Left renal cortex interstitium (tissue), 4 donors: ENCODE results near the gene CEND1. TPM values are rescaled to one million over a fixed set of nuclear protein-coding genes. Genes with fewer than 3 reads are reported as not detected.
"Not testable (repeated sequence)": the region's sequence is repeated elsewhere in the genome, so short reads cannot be mapped to it uniquely, and the experiment has no call there.

Source experiments
- DNase-seq, 4 donors: peaks; one replicate each; pipeline ENCODE4 v3.0.0-alpha.2; 2013; ENCODE audit warnings: low read depth in 4 of 4, low spot score in 2 of 4, missing footprints in 1 of 4
- polyA plus RNA-seq, 4 donors: library from polyadenylated mRNA; unstranded; fragments of 120-200 nt; gene quantifications; one replicate each; pipeline ENCODE4 v1.2.1, GENCODE V29; 2013; ENCODE audit not compliant: insufficient read length in 4 of 4

CEND1 gene
- polyA plus RNA-seq, 4 donors, result 0.28 to 1.3 (median 0.99) TPM

DNA sequence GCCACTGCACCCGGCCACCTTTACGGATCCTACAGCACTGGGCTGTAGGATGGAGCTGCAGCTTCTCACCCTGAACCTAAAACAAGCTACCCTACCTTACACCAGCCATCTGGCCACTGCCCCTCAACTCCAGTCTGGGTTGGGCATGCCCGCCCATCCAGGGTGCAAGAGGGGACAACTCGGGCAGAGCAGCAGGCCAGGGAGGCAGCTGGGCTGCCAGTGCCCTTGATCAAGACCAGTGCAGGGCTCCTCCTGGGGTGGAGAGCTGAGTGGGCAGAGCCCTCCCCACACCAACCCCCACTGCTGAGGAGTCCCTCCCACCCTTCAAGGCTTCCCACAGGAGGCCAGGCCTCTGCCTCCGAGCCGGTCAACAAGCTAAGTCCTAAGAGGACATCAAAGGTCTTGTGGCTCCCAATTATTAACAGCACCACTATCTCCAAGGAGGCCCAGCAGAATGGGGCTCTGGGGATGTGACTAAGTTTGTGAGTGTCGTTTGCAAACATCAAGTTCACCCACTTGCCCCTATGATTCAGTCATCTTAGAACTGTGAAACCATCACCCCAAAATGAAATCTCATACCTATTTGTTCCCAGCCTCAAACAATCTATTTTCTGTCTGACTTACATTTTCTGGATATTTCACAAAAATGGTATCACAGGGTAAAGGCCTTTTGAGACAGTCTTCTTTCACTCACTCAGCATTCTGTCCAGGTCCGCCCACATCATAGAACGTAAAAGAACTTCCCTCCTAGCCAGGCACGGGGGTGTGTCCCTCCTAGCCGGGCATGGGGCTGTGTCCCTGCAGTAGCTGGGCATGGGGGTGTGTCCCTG is 23.6 kb downstream of the CEND1 start:
- no peak for DNase-seq

DNA sequence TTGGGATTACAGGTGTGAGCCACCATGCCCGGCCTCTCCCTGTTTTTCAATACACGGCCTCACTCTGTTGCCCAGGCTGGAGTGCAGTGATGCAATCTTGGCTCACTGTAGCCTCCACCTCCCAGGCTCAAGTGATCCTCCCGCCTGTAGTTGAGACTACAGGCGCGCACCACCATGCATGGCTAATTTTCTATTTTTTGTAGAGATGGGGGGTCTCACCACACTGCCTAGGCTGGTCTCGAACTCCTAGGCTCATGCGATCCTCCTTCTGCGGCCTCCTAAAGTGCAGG is 24.1 kb downstream of the CEND1 start:
- DNase-seq, result no peak

DNA sequence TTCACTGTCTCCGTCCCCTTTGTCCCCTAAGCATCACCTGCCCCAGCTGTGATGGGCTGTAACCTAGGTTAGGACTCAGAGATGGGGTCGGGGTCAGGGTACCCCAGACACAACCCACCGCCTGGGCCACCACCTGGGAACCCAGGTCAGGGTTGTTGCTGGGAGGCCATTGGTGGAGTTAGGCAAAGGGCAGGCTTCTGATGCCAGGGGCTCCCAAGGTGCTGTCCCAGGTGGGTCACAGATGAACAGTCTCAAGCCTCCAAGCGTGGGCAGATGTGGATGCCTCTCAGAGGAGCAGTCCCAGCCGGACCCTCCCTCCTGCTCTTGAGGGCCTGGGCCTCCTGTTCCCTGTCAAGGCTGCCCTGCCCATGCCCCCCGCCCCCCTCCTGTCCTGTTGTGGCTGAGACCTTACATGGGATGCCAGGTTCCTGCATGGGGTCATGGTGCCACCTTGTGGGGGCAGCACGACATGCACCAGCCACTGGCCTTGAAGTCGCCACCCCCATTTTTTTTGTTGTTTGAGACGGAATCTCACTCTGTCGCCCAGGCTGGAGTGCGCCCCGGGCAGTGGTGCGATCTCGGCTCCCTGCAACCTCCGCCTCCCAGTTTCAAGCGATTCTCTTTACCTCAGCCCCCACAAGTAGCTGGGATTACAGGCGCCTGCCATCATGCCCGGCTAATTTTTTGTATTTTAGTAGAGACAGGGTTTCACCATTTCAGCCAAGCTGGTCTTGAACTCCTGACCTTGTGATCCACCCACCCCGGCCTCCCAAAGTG is 24.7 kb downstream of the CEND1 start:
- DNase-seq, result no peak

DNA sequence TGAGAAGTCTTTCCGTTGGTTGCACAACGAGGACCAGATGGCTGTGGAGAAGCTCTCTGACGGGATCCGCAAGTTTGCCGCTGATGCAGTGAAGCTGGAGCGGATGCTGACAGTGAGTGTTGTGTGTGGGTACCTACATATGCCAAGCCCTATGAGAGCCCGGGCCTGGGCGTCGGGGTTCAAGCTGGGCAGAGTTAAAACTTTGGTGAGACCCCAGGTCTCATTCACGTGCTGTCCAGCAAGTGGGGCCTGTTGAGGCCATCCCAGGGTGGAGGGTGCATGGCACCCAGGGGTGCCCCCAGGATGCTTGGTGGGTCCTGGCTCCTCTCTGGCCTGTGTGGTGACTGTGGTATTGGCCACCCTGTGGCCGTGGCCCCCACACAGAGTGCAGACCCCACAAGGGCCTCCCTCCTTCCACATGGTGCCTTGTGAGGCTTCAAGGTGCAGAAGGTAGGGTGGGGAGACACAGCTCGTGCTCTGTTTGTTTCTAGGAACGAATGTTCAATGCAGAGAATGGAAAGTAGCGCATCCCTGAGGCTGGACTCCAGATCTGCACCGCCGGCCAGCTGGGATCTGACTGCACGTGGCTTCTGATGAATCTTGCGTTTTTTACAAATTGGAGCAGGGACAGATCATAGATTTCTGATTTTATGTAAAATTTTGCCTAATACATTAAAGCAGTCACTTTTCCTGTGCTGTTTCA is 25.4 kb downstream of the CEND1 start:
- no peak for DNase-seq

DNA sequence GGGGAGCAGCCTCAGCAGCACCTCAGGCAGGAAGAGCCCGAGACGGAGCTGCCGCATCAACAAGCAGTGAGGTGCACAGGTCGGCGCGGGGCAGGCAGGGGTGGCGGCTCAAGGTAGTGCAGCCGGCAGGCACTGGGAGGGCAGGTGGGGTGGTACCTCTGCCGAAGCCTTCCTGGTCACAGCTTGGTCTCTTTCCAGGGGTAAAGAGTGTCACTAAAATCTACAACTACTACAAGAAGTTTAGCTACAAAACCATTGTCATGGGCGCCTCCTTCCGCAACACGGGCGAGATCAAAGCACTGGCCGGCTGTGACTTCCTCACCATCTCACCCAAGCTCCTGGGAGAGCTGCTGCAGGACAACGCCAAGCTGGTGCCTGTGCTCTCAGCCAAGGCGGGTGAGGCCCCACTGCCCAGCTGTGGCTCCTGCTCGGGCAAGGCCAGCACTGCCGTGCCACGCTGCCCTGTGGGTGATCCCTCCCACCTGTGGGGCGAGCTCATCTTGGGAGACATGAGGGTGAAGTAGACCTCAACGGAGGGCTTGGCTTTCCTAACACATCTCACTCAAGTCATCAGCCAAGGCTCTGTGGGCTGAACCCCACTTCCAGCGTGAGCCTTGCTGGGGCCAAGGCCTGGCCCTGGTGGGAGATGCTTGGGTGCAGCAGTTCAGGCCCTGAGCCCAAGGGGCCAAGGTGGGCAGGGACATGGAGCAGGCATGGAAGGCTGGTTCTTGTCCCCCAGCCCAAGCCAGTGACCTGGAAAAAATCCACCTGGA is 26.2 kb downstream of the CEND1 start:
- DNase-seq, result no peak

DNA sequence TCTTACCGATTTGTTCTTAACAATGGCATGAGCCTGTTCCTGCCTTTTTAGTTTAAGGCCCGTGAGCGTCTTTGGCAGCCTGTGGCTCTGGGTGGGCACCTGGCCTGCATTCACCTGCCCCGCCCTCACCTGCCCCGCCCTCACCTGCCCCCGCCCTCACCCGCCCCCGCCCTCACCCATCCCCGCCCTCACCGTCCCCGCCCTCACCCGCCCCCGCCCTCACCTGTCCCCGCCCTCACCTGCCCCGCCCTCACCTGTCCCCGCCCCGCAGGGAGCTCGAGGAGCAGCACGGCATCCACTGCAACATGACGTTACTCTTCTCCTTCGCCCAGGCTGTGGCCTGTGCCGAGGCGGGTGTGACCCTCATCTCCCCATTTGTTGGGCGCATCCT is 26.8 kb downstream of the CEND1 start:
- DNase-seq, result no peak

DNA sequence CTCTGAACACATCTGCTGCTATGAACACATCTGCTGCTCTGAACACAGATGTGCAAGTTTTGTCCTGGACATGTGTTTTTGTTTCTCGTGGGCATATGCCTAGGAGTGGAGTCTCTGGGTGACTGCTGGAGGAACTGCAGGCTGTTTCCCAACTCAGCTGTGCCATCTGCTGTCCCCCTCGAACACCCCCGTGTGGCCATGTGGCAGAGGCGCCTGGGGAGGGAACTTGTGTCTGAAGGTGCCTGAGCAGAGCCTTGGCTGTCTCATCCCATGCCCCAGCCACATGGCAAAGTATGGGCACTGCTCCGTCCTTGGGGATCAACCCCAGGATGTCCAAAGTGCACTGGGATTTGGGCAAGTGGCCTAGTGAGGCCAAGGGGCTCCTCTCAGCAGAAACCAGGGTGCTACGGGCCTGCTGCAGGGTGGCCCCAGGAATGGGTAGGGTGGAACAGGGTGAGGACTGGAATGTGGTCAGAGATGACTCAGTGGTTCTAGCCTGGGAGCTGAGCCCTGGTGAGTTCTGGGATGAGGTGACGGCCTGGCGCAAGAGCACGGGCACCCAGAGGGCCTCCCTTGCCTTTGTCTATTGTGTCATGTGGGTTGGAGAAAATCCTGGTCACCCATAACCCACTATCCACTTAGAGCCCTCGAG is 27.3 kb downstream of the CEND1 start:
- no peak for DNase-seq

DNA sequence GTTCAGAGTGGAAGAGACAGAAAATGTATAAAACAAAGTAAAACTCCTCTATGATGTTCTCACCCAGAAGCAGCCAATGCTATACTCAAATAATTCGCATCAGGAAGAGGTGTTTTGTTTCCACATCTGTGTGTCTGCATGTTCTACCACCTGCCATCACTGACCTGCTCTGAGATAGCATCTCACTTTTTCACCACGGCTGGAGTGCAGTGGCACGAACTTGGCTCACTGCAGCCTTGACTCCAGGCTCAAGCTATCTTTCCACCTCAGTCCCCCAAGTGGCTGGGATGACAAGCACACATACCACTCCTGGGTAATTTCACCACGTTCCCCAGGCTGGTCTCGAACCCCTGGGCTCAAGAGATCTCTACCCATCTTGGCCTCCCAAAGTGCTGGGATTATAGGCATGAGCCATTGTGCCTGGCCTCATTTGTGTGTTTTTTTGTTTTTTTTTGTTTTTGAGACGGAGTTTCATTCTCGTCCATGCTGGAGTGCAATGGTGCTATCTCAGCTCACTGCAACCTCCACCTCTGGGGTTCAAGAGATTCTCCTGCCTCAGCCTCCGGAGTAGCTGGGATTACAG is 28.3 kb downstream of the CEND1 start:
- DNase-seq, result no peak

DNA sequence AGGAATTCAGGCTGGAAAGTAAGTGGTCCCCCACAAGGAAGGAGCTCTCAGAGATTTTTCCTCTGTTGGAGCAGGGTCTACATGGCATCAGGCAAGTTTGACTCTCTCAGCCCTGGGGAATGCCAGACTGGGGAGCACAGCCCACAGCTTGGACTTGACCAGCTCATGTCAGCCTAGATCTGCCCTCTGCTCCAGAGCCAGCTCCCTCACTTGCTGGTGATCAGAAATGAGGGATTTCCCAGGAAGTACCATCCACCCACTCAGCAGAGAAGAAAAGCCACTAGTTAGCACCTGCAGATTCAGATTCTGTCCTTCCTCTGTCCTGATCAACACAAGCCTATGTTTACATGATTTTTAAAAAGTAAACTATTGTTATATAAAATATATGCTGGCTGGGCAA is 29.7 kb downstream of the CEND1 start:
- DNase-seq, result no peak

DNA sequence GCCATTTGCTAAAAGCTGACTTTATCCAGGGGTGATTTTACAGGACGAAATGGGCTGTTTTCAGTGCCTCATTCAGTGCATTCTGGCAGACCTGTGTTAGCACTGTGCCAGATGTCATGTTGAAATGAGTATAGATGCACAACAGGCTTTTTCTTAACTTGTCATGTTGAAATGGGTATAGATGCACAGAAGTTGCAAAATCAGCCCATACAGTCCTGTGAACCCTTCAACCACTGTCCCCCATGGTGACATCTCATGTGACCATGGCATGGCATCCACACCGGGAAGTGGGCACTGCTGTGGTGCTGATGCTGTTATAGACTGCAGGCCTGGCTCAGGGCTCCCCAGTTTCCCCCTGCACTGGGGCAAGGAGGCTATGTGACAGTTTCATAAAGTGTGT is 40.2 kb downstream of the CEND1 start:
- no peak for DNase-seq

DNA sequence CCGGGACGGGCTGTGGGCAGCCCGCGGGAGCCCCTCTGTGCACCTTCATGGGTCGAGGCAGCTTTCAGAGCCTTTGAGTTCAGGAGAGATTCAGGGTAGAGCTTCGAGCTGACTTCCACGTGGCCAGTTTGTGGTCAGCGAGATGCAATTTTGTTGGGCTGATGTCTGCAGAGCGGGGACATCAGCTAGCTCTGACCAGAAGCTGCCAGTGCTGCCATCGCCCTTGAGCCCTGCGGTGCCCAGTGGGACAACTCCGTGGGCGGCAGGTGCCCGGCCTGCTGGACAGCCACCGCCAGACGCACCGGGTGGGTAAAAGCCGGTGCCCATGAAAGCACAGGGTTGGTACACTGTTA is 41.9 kb downstream of the CEND1 start:
- no peak for DNase-seq

DNA sequence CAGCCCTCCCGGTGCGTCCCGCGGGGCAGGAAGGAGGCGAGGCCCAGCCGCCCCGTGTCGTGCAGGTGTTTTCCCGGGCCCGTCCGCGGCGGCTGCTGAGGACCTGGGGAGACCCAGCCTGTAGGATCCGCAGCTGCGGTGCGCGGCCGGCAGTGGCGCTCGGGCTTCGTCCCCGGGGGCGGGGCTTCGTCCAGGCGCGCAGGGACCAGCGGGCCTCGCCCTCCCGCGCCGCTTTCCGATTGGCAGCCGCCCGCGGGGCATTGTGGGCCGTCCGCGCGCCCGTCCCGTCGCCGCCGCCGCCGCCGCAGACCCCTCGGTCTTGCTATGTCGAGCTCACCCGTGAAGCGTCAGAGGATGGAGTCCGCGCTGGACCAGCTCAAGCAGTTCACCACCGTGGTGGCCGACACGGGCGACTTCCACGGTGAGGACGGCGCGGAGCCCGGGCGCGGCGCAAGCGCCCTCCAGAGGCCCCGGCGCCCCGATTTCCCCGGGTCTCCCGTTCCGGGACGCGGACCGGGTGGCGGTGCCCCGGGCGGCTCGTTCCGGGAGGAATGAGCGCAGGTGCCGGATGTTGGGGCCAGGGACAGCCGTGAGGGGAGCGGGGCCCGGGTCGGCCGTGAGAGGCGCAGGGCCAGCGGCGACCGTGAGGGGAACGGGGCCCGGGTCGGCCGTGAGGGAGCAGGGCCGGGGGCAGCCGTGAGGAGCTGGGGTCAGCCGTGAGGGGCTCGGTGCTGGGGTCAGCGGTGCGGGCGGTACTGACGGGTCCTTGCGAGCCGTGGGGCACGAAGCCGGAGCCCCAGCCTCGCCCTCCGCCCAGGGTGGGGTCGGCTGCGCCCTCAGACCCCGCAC is 42.5 kb downstream of the CEND1 start, which contains the start of gene TALDO1:
TALDO1 (plus strand) TSS at position 307 of the 849 bp plus-strand sequence; CDS start at position 325, 18 bp downstream.
- peak in 3 of 4 donors; percentile 68 to 84 (median 75) for DNase-seq

DNA sequence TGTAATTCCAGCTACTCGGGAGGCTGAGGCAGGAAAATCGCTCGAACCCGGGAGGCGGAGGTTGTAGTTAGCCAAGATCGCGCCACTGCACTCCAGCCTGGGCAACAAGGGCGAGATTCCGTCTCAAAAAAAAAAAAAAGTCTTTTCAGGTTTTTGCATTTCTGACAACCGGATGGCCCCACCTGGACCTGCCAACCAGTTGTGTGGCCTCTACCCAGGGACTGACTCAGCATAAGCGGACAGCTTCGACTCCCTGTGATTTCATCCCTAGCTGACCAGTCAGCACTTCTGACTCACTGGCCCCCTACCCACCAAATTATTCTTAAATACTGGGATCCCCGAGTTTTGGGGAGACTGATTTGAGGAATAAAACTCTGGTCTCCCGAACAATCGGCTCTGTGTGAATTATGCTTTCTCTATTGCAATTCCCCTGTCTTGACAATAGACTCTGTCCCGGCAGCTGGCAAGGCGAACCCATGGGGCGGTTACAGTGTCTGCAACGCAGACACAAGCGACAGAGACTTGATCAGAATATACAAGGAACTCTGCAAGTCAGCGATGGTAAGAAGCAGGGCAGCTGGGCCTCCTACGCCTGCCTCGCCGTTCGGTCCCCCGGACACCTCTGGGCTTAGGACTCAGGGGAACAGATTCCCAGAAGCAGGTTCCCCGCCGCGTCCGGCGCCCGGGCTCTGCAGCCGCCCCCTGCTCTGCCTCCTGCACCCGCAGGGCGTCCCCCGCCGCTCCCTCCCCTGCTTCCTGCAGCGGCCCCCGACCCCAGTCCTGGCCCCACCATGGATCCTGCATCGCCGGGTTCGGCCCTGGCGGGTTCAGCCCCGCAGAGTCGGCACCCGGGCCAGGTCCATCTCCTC is 43.4 kb downstream of the CEND1 start:
- no peak for DNase-seq

DNA sequence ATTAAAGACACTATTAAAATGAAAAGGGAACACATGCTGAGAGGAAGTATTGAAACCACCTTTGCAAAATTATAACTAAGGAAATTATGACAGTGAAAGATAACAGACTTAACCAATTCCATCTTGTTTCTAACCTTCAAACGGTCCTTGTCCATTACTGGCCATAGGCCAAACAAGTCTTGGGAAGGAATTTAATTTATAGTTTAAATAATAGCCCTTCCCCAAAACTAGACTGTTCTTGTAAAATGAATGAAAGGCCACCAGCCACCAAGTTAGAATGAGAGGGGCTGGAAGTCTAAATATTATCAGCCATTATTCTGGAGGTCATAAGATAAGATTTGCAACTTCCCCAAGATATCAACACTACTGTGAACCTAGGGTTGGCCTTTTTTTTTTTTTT is 44.5 kb downstream of the CEND1 start:
- DNase-seq, result no peak

DNA sequence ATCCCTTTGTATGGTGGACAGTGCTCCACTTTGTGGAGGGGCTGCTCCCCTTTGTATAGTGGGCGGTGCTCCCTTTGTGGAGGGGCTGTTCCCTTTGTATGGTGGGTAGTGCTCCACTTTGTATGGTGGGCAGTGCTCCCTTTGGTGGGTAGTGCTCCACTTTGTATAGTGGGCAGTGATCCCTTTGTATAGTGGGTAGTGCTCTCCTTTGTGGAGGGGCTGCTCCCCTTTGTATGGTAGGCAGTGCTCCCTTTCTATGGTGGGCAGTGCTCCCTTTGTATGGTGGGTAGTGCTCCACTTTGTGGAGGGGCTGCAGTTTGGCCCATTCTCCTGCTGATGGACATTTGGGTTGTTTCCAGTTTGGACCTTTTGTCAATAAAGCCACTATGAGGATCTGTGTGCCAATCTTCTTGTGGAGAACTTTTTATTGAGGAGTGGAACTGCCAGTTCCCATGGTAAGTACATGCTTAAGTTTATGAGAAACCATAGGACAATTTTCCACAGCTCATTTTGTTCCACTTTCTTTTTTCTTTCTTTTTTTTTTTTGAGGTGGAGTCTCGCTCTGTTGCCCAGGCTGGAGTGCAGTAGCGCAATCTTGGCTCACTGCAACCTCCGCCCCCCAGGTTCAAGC is 47.2 kb downstream of the CEND1 start:
- DNase-seq, result no peak

DNA sequence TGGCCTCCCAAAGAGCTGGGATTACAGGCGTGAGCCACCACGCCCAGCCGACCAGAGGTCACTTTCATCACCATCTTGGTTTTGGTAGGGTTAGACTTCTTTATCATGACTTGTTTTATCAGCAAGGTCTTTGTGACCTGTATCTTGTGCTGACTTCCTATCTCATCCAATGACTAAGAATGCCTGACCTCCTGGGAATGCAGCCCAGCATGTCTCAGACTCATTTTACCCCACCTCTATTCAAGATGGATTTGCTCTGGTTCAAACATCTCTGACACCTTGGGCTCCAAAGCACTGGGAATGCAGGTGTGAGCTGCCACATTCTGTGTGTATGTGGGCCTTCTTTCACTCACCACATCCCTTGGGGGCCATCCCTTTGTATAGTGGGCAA is 47.7 kb downstream of the CEND1 start:
- no peak for DNase-seq

DNA sequence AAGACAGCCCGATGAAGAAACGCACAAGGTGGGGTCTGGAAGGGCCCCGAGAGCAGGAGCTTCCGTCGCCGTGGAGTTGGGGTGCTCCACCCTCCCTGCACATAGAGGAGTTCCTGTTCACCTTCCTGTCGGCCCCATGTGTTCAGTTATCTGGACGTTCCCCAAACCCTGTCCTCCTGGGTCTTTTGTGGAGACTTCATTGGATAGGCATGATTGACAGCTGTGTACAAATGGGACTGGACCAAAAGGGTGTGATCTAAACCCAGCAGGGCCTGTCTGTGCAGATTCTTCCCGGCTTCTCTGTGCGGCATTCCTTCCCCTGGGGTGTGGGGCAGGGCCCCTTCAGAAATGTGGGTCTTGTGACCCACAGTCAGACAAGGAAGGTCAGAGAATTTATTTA is 52.0 kb downstream of the CEND1 start:
- not testable (repeated sequence) for DNase-seq

DNA sequence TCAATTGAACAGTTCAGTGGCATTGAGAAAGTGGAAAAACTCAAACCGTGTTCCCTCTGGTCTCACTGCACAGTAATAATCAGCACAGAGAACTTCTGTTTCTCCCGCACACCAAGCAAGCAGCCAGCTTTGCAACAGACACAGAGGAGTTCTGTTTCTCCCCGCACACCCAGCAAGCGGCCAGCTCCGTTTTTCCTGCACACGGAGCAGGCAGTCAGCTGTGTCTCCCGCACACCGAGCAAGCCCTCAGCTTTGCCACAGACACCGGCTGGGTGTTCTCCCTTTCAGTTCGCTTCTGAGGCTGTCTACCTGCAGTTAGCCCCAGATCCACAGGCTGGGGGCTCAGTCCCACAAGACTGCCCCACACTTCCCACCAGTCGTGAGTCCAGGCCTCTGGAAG is 52.5 kb downstream of the CEND1 start:
- DNase-seq, result no peak
